Epithelial cell of umbilical artery (primary cell): ENCODE measurements around the gene OR6C76. TPM values are rescaled to one million over a fixed set of nuclear protein-coding genes. Genes with fewer than 3 reads are reported as not detected.

Source experiments
- total RNA-seq: library from RNA; depleted of rRNA; stranded (reverse); fragments of >200 nt; gene quantifications from 2 replicates; pipeline ENCODE4 v1.2.3, GENCODE V29; 2014

Gene OR6C76
- not detected in 2 replicates for total RNA-seq

DNA sequence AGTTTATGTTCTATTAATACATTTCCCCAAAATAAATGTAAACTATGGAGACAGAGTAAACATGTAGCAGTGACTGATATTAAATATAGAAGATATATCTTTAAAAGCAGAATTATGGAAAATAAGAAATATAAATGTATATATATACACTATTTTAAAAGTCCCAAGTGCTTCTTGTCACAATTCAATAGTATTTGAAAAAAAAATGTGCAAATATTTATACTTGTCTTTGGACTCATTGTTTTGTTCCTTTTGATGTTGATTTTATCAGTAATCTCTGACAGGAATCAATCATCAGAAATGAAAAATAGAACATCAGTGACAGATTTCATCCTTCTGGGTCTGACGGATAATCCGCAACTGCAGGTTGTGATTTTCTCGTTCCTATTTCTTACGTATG lies at the start of gene OR6C76:
OR6C76 (plus strand) TSS at position 301 of the 400 bp plus-strand sequence; CDS start at position 301, 0 bp downstream.

DNA sequence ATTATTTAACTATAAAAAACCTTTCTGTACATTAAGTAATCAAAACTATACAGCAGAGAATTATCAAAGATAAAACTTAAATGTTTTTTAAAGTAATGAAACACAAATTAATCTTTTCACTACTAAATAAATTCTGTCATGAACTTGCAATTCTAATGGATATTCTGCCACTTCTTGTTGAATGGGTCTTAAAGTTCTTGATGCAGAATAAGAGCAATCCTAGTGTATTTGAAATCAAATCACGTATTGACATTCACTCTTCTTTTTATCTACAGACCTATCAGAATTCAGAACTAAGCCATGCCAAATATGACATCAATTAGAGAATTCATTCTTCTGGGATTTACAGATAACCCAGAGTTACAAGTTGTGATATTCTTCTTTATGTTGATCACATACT lies 25.8 kb upstream of the OR6C76 start, which contains the start of gene OR6C65:
OR6C65 (plus strand) TSS at position 301 of the 400 bp plus-strand sequence; CDS start at position 301, 0 bp downstream.

DNA sequence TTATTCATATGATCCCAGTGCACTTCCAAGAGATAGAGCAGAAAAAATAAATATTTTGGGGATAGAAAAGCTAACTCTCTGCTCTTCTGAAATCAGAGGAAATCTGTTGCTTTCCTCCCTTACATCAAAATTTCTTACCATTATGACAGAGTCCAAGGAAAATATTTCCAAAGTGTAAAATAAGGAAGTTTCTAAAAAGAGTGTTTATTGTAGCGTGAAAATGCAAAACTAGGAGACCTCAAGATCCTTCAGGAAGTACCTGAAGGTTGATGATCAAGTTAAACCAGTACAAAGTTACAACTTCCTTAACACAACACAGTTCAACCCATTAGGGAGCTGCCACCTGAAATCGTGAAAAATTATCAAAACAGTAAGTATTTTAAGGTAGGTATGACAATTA lies 17.7 kb downstream of the OR6C76 start, which contains the start of gene OR6C2:
OR6C2 (plus strand) TSS at position 301 of the 400 bp plus-strand sequence. CDS start 8,138 bp downstream, outside the sequence.

DNA sequence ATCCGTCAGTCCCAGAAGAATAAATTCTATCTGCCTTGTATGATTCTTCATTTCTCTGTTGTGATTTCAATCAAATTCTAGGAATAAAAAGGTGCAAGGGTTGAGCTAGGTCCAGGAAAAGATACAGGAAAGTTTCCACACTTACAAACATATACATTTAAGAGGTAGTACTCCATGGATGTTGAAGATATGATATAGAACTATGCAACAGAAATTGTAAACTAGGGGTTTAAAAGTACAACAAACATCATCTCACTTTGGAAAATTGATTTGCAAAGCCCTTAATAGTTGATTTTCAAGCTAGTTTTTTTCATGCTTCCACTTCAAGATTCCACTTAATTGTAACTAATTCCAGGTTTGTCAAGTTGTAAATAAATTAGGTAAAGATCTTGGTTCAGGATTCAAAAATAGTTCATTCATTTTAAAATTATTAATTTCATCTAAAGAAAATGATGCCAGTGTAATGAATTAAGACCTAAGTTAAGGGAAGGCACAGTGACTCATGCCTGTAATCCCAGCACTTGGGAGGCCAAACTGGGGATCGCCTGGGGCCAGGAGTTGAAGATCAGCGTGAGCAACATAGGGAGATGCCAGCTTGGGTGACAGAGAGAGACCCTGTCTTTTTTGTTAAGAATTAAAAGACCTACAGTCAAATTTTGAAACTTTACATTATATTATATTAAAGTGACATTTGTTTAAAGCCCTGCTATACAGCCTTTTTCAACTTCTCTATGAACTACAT lies 44.2 kb downstream of the OR6C76 start, which contains the start of gene OR6C70:
OR6C70 (minus strand) TSS at position 51 of the 742 bp plus-strand sequence; CDS start at position 51, 0 bp downstream.

Other genes with a start within 250 kb of the OR6C76 start
- gene OR10A7, start 205.2 kb upstream of the OR6C76 start, total RNA-seq = not detected in 2 replicates
- gene OR6C74, start 181.6 kb upstream of the OR6C76 start, total RNA-seq = not detected in 2 replicates
- gene OR6C6, start 129.7 kb upstream of the OR6C76 start, total RNA-seq = not detected in 2 replicates
- gene OR6C1, start 111.9 kb upstream of the OR6C76 start, total RNA-seq = not detected in 2 replicates
- not detected in 2 replicates for gene OR6C3, start 95.5 kb upstream of the OR6C76 start, total RNA-seq
- not detected in 2 replicates for gene OR6C75, start 63.3 kb upstream of the OR6C76 start, total RNA-seq
- gene OR6C65, start 25.7 kb upstream of the OR6C76 start, total RNA-seq = not detected in 2 replicates
- gene OR6C2, start 17.8 kb downstream of the OR6C76 start, total RNA-seq = not detected in 2 replicates
- not detected in 2 replicates for gene OR6C70, start 43.9 kb downstream of the OR6C76 start, total RNA-seq
- gene OR6C68, start 66.1 kb downstream of the OR6C76 start, total RNA-seq = not detected in 2 replicates
- not detected in 2 replicates for gene OR6C4, start 123.3 kb downstream of the OR6C76 start, total RNA-seq
- not detected in 2 replicates for gene OR2AP1, start 146.2 kb downstream of the OR6C76 start, total RNA-seq
- gene OR10P1, start 210.6 kb downstream of the OR6C76 start, total RNA-seq = not detected in 2 replicates